ENCODE results near the gene CDK3.
"Not testable (repeated sequence)": the region's sequence is repeated elsewhere in the genome, so short reads cannot be mapped to it uniquely, and the experiment has no call there.

CDK3 gene

GRCh38 chr17:76000755-76001521 is at the start of gene CDK3:
CDK3 (plus strand) TSS chr17:76000855; CDS start chr17:76001426, 571 bp downstream.
- no peak for DNase-seq

- no peak for DNase-seq
These were observed 49.6 kb upstream of the CDK3 start for GRCh38 chr17:75950855-75951554.

GRCh38 chr17:75959051-75959838 is 41.4 kb upstream of the CDK3 start:
- DNase-seq: no peak

GRCh38 chr17:75959839-75960511 is 40.7 kb upstream of the CDK3 start:
- no peak for DNase-seq

GRCh38 chr17:75965468-75965867 is 35.2 kb upstream of the CDK3 start:
- DNase-seq: no peak

- not testable (repeated sequence) for DNase-seq
These were observed 31.6 kb upstream of the CDK3 start for GRCh38 chr17:75969044-75969443.

- DNase-seq: no peak
These were observed 30.6 kb upstream of the CDK3 start for GRCh38 chr17:75970011-75970523.

- no peak for DNase-seq
These were observed 30.0 kb upstream of the CDK3 start for GRCh38 chr17:75970626-75971025.

- DNase-seq: not testable (repeated sequence)
These were observed 25.5 kb upstream of the CDK3 start for GRCh38 chr17:75975187-75975586.

- DNase-seq: no peak
These were observed 24.9 kb upstream of the CDK3 start for GRCh38 chr17:75975757-75976174.

- DNase-seq: no peak
These were observed 24.3 kb upstream of the CDK3 start for GRCh38 chr17:75976175-75976848.

- DNase-seq: peak; percentile 97
These were observed 21.5 kb upstream of the CDK3 start, which contains the start of the genes ACOX1 and TEN1 for GRCh38 chr17:75978938-75979704. ACOX1 (minus strand) TSS chr17:75979166; CDS start chr17:75979073, 93 bp downstream. TEN1 (plus strand) TSS chr17:75979240; CDS start chr17:75986193, 6,953 bp downstream.

- no peak for DNase-seq
These were observed 20.9 kb upstream of the CDK3 start for GRCh38 chr17:75979705-75980187.

- no peak for DNase-seq
These were observed 20.3 kb upstream of the CDK3 start for GRCh38 chr17:75980188-75981018.

- no peak for DNase-seq
These were observed 19.5 kb upstream of the CDK3 start for GRCh38 chr17:75981019-75981615.

GRCh38 chr17:75983501-75984181 is 17.0 kb upstream of the CDK3 start:
- no peak for DNase-seq

- DNase-seq: no peak
These were observed 14.7 kb upstream of the CDK3 start for GRCh38 chr17:75985986-75986385.

GRCh38 chr17:75987041-75987440 is 13.6 kb upstream of the CDK3 start:
- DNase-seq: no peak

GRCh38 chr17:75991396-75991795 is 9.3 kb upstream of the CDK3 start:
- no peak for DNase-seq

Measured in activated T-cell treated with anti-CD3 and anti-CD28 coated beads, Interleukin-2, amount 50 U/mL, for 48 hours (primary cell).